CD8-positive, alpha-beta memory T cell (primary cell): ENCODE results near the gene KLHL29. TPM values are rescaled to one million over a fixed set of nuclear protein-coding genes. Genes with fewer than 3 reads are reported as not detected.

ENCODE experiments used
- CTCF ChIA-PET: fragments of 350-600 bp; sonication (Branson Sonifier 250); formaldehyde crosslinking; loops from one replicate; lab custom pipeline; 2021; ENCODE audit warnings: antibody characterized with exemption; lab: Charles Lee
- POLR2A ChIA-PET: fragments of 350-600 bp; sonication (Branson Sonifier 250); formaldehyde crosslinking; loops from one replicate; lab custom pipeline; 2021; ENCODE audit warnings: antibody characterized with exemption; lab: Charles Lee
- DNase-seq, 5 donors: peaks; one replicate each; pipeline versions ENCODE4 v3.0.0 to v3.0.0-alpha.2; 2020 to 2022; ENCODE audit warnings: mixed read lengths in 1 of 5
- H3K27ac ChIP-seq: one replicate; pipeline ENCODE4 v1.7.0; 2013; ENCODE audit warnings: low read depth, mild to moderate bottlenecking, low read length, moderate library complexity
- H3K27me3 ChIP-seq: 2 replicates; pipeline ENCODE4 v1.7.0; 2013; ENCODE audit warnings: low read length, mild to moderate bottlenecking; ENCODE audit not compliant: insufficient read depth, poor library complexity, severe bottlenecking
- H3K36me3 ChIP-seq: 2 replicates; pipeline ENCODE4 v1.7.0; 2013; ENCODE audit warnings: mild to moderate bottlenecking, low read length, moderate library complexity; ENCODE audit not compliant: insufficient read depth
- H3K4me1 ChIP-seq: 2 replicates; pipeline ENCODE4 v1.7.0; 2013; ENCODE audit warnings: mild to moderate bottlenecking, low read length, moderate library complexity; ENCODE audit not compliant: insufficient read depth
- H3K4me3 ChIP-seq: 2 replicates; pipeline ENCODE4 v1.7.0; 2013; ENCODE audit warnings: mild to moderate bottlenecking, low read length
- H3K9me3 ChIP-seq: 2 replicates; pipeline ENCODE4 v1.7.0; 2013; ENCODE audit warnings: mild to moderate bottlenecking, low read length
- H3K27ac Mint-ChIP-seq, 8 donors: one replicate each; pipeline ENCODE4 v1.8.0; 2020 to 2021; ENCODE audit warnings: mixed read lengths in 8 of 8, mild to moderate bottlenecking in 6 of 8, inconsistent platforms in 3 of 8, moderate library complexity in 3 of 8
- H3K27me3 Mint-ChIP-seq, 2 donors: one replicate each; pipeline ENCODE4 v1.8.0; 2020 to 2021; ENCODE audit warnings: mixed read lengths in 2 of 2, mild to moderate bottlenecking in 1 of 2, moderate library complexity in 1 of 2
- H3K36me3 Mint-ChIP-seq, 3 donors: one replicate each; pipeline ENCODE4 v1.8.0; 2020 to 2021; ENCODE audit warnings: mixed read lengths in 3 of 3, inconsistent platforms in 1 of 3, mild to moderate bottlenecking in 1 of 3
- H3K4me1 Mint-ChIP-seq, 3 donors: one replicate each; pipeline ENCODE4 v1.8.0; 2020 to 2021; ENCODE audit warnings: mixed read lengths in 3 of 3, inconsistent platforms in 1 of 3, mild to moderate bottlenecking in 1 of 3
- H3K4me3 Mint-ChIP-seq, 7 donors: one replicate each; pipeline ENCODE4 v1.8.0; 2020 to 2021; ENCODE audit warnings: mixed read lengths in 7 of 7, mild to moderate bottlenecking in 6 of 7, moderate library complexity in 4 of 7, inconsistent platforms in 2 of 7
- H3K9me3 Mint-ChIP-seq, 5 donors: one replicate each; pipeline ENCODE4 v1.8.0; 2020 to 2022; ENCODE audit warnings: mixed read lengths in 5 of 5, mild to moderate bottlenecking in 3 of 5, moderate library complexity in 2 of 5, inconsistent platforms in 1 of 5
- polyA plus RNA-seq: library from polyadenylated mRNA; unstranded; fragments of 300-500 nt; fragmentation: Illumina TruSeq; gene quantifications from one replicate; pipeline ENCODE4 v1.2.3, GENCODE V29; 2021
- total RNA-seq, 2 experiments: library from RNA; stranded (reverse); gene quantifications; one replicate each; pipeline ENCODE4 v1.2.3, GENCODE V29; 2021

The KLHL29 gene
- total and polyA plus RNA-seq, 3 experiments from 2014 or later, result 0.11 to 0.21 (median 0.13) TPM

GRCh38 chr2:23534771-23535170 is 149.8 kb downstream of the KLHL29 start:
- H3K36me3 Mint-ChIP-seq, result no peaks in the 10 kb centered on the region
- no peak for DNase-seq
- H3K27ac ChIP-seq, result no peak overlapping the region
- H3K9me3 ChIP-seq, result no peaks in the 10 kb centered on the region
- H3K4me1 ChIP-seq, result peaks cover 32% of the 10 kb centered on the region
- H3K27ac Mint-ChIP-seq, result peak overlapping the region in 2 of 8 donors; percentile 22 to 76
- peak overlapping the region in 2 of 7 donors; percentile 7 to 62 for H3K4me3 Mint-ChIP-seq
- CTCF ChIA-PET, result no interaction called here
- no peaks in the 10 kb centered on the region for H3K9me3 Mint-ChIP-seq
- H3K4me1 Mint-ChIP-seq, result peaks cover 18 to 49% (median 33%) of the 10 kb centered on the region in 3 donors
- POLR2A ChIA-PET, result no interaction called here
- no peaks in the 10 kb centered on the region for H3K27me3 ChIP-seq
- H3K36me3 ChIP-seq, result no peaks in the 10 kb centered on the region
- peaks cover 0 to 1% of the 10 kb centered on the region in 2 donors for H3K27me3 Mint-ChIP-seq
- H3K4me3 ChIP-seq, result no peak overlapping the region

GRCh38 chr2:23536326-23536725 is 151.3 kb downstream of the KLHL29 start:
- H3K36me3 Mint-ChIP-seq, result no peaks in the 10 kb centered on the region
- Histone ChIP-seq H3K9me3 (no peaks in the 10 kb centered on the region), H3K36me3 (no peaks in the 10 kb centered on the region), H3K4me1 (peaks cover 29% of the 10 kb centered on the region), H3K4me3 (no peak overlapping the region), H3K27me3 (no peaks in the 10 kb centered on the region), H3K27ac (no peak overlapping the region)
- H3K9me3 Mint-ChIP-seq, result no peaks in the 10 kb centered on the region
- ChIA-PET POLR2A (no interaction called here), CTCF (no interaction called here)
- H3K4me1 Mint-ChIP-seq, result peaks cover 18 to 47% (median 33%) of the 10 kb centered on the region in 3 donors
- DNase-seq, result no peak
- no peak overlapping the region for H3K4me3 Mint-ChIP-seq
- peaks cover 0 to 1% of the 10 kb centered on the region in 2 donors for H3K27me3 Mint-ChIP-seq
- H3K27ac Mint-ChIP-seq, result no peak overlapping the region

GRCh38 chr2:23537991-23538390 is 153.0 kb downstream of the KLHL29 start:
- H3K9me3 ChIP-seq, result no peaks in the 10 kb centered on the region
- H3K27me3 ChIP-seq, result no peaks in the 10 kb centered on the region
- no peak overlapping the region for H3K27ac ChIP-seq
- no peak overlapping the region for H3K4me3 ChIP-seq
- Mint-ChIP-seq H3K36me3 (no peaks in the 10 kb centered on the region), H3K27ac (no peak overlapping the region), H3K27me3 (peaks cover 0 to 1% of the 10 kb centered on the region in 2 donors), H3K4me1 (peaks cover 6 to 30% (median 16%) of the 10 kb centered on the region in 3 donors), H3K4me3 (no peak overlapping the region), H3K9me3 (no peaks in the 10 kb centered on the region)
- no peak for DNase-seq
- CTCF ChIA-PET, result no interaction called here
- H3K4me1 ChIP-seq, result peaks cover 14% of the 10 kb centered on the region
- POLR2A ChIA-PET, result no interaction called here
- no peaks in the 10 kb centered on the region for H3K36me3 ChIP-seq

- Histone ChIP-seq H3K9me3 (no peaks in the 10 kb centered on the region), H3K4me3 (no peak overlapping the region), H3K4me1 (peaks cover 9% of the 10 kb centered on the region), H3K27me3 (no peaks in the 10 kb centered on the region), H3K27ac (no peak overlapping the region), H3K36me3 (no peaks in the 10 kb centered on the region)
- H3K4me3 Mint-ChIP-seq, result no peak overlapping the region
- no peaks in the 10 kb centered on the region for H3K36me3 Mint-ChIP-seq
- ChIA-PET POLR2A (no interaction called here), CTCF (no interaction called here)
- no peak overlapping the region for H3K27ac Mint-ChIP-seq
- H3K27me3 Mint-ChIP-seq, result peaks cover 0 to 3% of the 10 kb centered on the region in 2 donors
- H3K4me1 Mint-ChIP-seq, result peaks cover 4 to 25% (median 14%) of the 10 kb centered on the region in 3 donors
- no peak for DNase-seq
- no peaks in the 10 kb centered on the region for H3K9me3 Mint-ChIP-seq
Measured at GRCh38 chr2:23538566-23538965, 153.6 kb downstream of the KLHL29 start.

GRCh38 chr2:23540804-23541360 is 155.9 kb downstream of the KLHL29 start:
- Mint-ChIP-seq H3K36me3 (no peaks in the 10 kb centered on the region), H3K4me3 (no peak overlapping the region), H3K27ac (no peak overlapping the region), H3K4me1 (peaks cover 0 to 8% (median 2%) of the 10 kb centered on the region in 3 donors), H3K27me3 (peaks cover 0 to 5% of the 10 kb centered on the region in 2 donors), H3K9me3 (no peaks in the 10 kb centered on the region)
- no peak for DNase-seq
- Histone ChIP-seq H3K27me3 (no peaks in the 10 kb centered on the region), H3K4me1 (no peaks in the 10 kb centered on the region), H3K27ac (no peak overlapping the region), H3K4me3 (no peak overlapping the region), H3K9me3 (no peaks in the 10 kb centered on the region), H3K36me3 (no peaks in the 10 kb centered on the region)
- POLR2A ChIA-PET, result no interaction called here
- CTCF ChIA-PET, result no interaction called here

- H3K36me3 ChIP-seq, result no peaks in the 10 kb centered on the region
- CTCF ChIA-PET, result interaction anchor here (0.6 kb wide), 1 partner anchor 9 kb away, joined by 3 read pairs; no protein-coding TSS in a partner anchor
- Mint-ChIP-seq H3K27me3 (peaks cover 0 to 6% of the 10 kb centered on the region in 2 donors), H3K27ac (no peak overlapping the region), H3K9me3 (no peaks in the 10 kb centered on the region), H3K4me3 (no peak overlapping the region), H3K4me1 (peaks cover 0 to 6% (median 0%) of the 10 kb centered on the region in 3 donors), H3K36me3 (no peaks in the 10 kb centered on the region)
- H3K4me1 ChIP-seq, result no peaks in the 10 kb centered on the region
- H3K27ac ChIP-seq, result no peak overlapping the region
- DNase-seq, result no peak
- H3K4me3 ChIP-seq, result no peak overlapping the region
- no peaks in the 10 kb centered on the region for H3K9me3 ChIP-seq
- POLR2A ChIA-PET, result no interaction called here
- H3K27me3 ChIP-seq, result no peaks in the 10 kb centered on the region
Measured at GRCh38 chr2:23541503-23542229, 156.7 kb downstream of the KLHL29 start.

GRCh38 chr2:23542230-23542789 is 157.3 kb downstream of the KLHL29 start:
- Mint-ChIP-seq H3K4me1 (no peaks in the 10 kb centered on the region), H3K27ac (peak overlapping the region in 1 of 8 donors; percentile 74), H3K27me3 (peaks cover 0 to 6% of the 10 kb centered on the region in 2 donors), H3K36me3 (no peaks in the 10 kb centered on the region), H3K4me3 (no peak overlapping the region), H3K9me3 (no peaks in the 10 kb centered on the region)
- no peaks in the 10 kb centered on the region for H3K27me3 ChIP-seq
- no peak overlapping the region for H3K27ac ChIP-seq
- ChIA-PET POLR2A (no interaction called here), CTCF (no interaction called here)
- H3K36me3 ChIP-seq, result no peaks in the 10 kb centered on the region
- H3K4me3 ChIP-seq, result no peak overlapping the region
- no peaks in the 10 kb centered on the region for H3K9me3 ChIP-seq
- H3K4me1 ChIP-seq, result no peaks in the 10 kb centered on the region
- no peak for DNase-seq

- Histone ChIP-seq H3K27ac (no peak overlapping the region), H3K9me3 (no peaks in the 10 kb centered on the region), H3K4me1 (no peaks in the 10 kb centered on the region), H3K4me3 (no peak overlapping the region), H3K27me3 (no peaks in the 10 kb centered on the region), H3K36me3 (no peaks in the 10 kb centered on the region)
- peak overlapping the region in 1 of 8 donors; percentile 40 for H3K27ac Mint-ChIP-seq
- POLR2A ChIA-PET, result no interaction called here
- no peak overlapping the region for H3K4me3 Mint-ChIP-seq
- no peaks in the 10 kb centered on the region for H3K9me3 Mint-ChIP-seq
- CTCF ChIA-PET, result no interaction called here
- H3K27me3 Mint-ChIP-seq, result peaks cover 0 to 6% of the 10 kb centered on the region in 2 donors
- H3K36me3 Mint-ChIP-seq, result no peaks in the 10 kb centered on the region
- H3K4me1 Mint-ChIP-seq, result no peaks in the 10 kb centered on the region
- no peak for DNase-seq
Measured at GRCh38 chr2:23543302-23543701, 158.3 kb downstream of the KLHL29 start.
